Kidney (tissue), 14 donors: ENCODE results near the gene SPPL2A. TPM values are rescaled to one million over a fixed set of nuclear protein-coding genes. Genes with fewer than 3 reads are reported as not detected.

Experiments
- DNase-seq, 5 donors: peaks; one replicate each; pipeline ENCODE4 v3.0.0-alpha.2; 2013 to 2020
- FAIRE-seq: peaks from 2 replicates; lab custom pipeline; 2012; peaks lifted over from hg19 to GRCh38; lab: Jason Lieb, UNC
- H3K27ac ChIP-seq, 2 donors: one replicate each; pipeline ENCODE4 v1.7.0; 2013; ENCODE audit warnings: low read depth in 2 of 2, low read length in 2 of 2, inconsistent platforms in 1 of 2
- H3K27me3 ChIP-seq: one replicate; pipeline ENCODE4 v1.7.1; 2013; ENCODE audit warnings: low read length, inconsistent platforms; ENCODE audit not compliant: control insufficient read depth, insufficient read depth
- H3K36me3 ChIP-seq, 3 donors: one replicate each; pipeline versions ENCODE4 v1.7.0 to v1.7.1; 2013; ENCODE audit warnings: low read length in 3 of 3, control low read depth in 1 of 3, inconsistent platforms in 1 of 3; ENCODE audit not compliant: insufficient read depth in 3 of 3, control insufficient read depth in 2 of 3
- H3K4me1 ChIP-seq, 3 donors: one replicate each; pipeline versions ENCODE4 v1.7.0 to v1.7.1; 2013; ENCODE audit warnings: low read length in 3 of 3, inconsistent platforms in 1 of 3, low read depth in 1 of 3; ENCODE audit not compliant: control insufficient read depth in 2 of 3, insufficient read depth in 2 of 3
- H3K4me3 ChIP-seq, 3 donors: one replicate each; pipeline versions ENCODE4 v1.7.0 to v1.8.1; 2013; ENCODE audit warnings: low read length in 3 of 3, control low read depth in 1 of 3, inconsistent platforms in 1 of 3
- H3K9ac ChIP-seq, 3 donors: one replicate each; pipeline versions ENCODE4 v1.7.0 to v1.7.1; 2013; ENCODE audit warnings: low read length in 3 of 3, control low read depth in 1 of 3, inconsistent platforms in 1 of 3
- H3K9me3 ChIP-seq, 3 donors: one replicate each; pipeline versions ENCODE4 v1.7.0 to v1.7.1; 2013; ENCODE audit warnings: low read length in 3 of 3, control low read depth in 1 of 3, inconsistent platforms in 1 of 3; ENCODE audit not compliant: control insufficient read depth in 2 of 3, insufficient read depth in 1 of 3
- intact Hi-C: fragments of 100-400 bp; cut with DNase I; formaldehyde crosslinking; loops from one replicate; pipeline ENCODE4 v1.11.1; 2022
- polyA plus RNA-seq: library from polyadenylated mRNA; stranded (reverse); fragments of 350-450 nt; fragmentation: Illumina TruSeq; extraction: RNeasy Lipid Tissue Mini Kit (QIAGEN cat#74804); gene quantifications from one replicate; pipeline ENCODE4 v1.2.3, GENCODE V29; 2014; ENCODE audit warnings: low read depth, low replicate concordance; ENCODE audit not compliant: insufficient read depth
- total RNA-seq: library from RNA; stranded (reverse); fragmentation: NEBNext Ultra II Directional; extraction: Animal tissue kit (Norgen Biotek cat#: 25700); gene quantifications from one replicate; pipeline ENCODE4 v1.2.1, GENCODE V29; 2021
- TF ChIP-seq, protein P1 (sequence below): IDR thresholded peaks from 3 replicates; pipeline ENCODE4 v1.5.1; 2012; ENCODE audit warnings: mild to moderate bottlenecking, moderate library complexity, borderline replicate concordance; ENCODE audit not compliant: insufficient read depth; ENCODE audit errors: extremely low read depth
- donor health status: control.
- donor health status: control.
- donor health status: control.
- donor health status: control.
- donor health status: control.
- donor health status: DM: yes; HTN: yes; CAD: no.
- donor health status: Normal renal cell carcinoma (clear cell type).

The SPPL2A gene
- total and polyA plus RNA-seq, 2 donors from 2014 or later, result 53.3 to 134 TPM

DNA sequence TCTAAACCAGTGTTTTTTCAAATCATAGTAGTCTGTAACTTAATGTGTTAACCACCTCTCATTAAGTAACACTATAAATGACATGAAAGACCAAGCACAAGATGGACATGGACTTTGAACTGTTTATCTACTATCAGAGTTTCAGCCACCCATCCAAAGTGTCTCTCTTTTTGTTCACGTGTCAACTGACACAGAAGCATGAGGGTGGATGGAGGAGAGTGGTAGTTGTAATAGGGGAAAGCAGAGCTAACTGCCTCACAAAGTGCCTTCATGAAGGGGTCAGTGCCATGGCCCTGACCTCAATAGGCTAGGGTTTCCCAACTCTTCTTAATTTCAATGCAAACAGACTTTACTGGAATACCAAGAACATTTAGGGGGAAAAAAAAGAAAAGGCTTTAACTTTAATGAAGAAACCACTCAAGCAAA, 46.8 kb downstream of the SPPL2A start:
- no peaks in the 10 kb centered on the region for H3K27me3 ChIP-seq
- DNase-seq, result peak in 1 of 5 donors; percentile 5
- H3K4me1 ChIP-seq, result no peaks in the 10 kb centered on the region
- H3K9ac ChIP-seq, result no peak overlapping the region
- TF ChIP-seq, protein P1, sequence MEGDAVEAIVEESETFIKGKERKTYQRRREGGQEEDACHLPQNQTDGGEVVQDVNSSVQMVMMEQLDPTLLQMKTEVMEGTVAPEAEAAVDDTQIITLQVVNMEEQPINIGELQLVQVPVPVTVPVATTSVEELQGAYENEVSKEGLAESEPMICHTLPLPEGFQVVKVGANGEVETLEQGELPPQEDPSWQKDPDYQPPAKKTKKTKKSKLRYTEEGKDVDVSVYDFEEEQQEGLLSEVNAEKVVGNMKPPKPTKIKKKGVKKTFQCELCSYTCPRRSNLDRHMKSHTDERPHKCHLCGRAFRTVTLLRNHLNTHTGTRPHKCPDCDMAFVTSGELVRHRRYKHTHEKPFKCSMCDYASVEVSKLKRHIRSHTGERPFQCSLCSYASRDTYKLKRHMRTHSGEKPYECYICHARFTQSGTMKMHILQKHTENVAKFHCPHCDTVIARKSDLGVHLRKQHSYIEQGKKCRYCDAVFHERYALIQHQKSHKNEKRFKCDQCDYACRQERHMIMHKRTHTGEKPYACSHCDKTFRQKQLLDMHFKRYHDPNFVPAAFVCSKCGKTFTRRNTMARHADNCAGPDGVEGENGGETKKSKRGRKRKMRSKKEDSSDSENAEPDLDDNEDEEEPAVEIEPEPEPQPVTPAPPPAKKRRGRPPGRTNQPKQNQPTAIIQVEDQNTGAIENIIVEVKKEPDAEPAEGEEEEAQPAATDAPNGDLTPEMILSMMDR, result no peak
- H3K27ac ChIP-seq, result no peak overlapping the region
- H3K9me3 ChIP-seq, result no peaks in the 10 kb centered on the region
- H3K36me3 ChIP-seq, result peaks cover 2 to 20% (median 4%) of the 10 kb centered on the region in 3 donors
- FAIRE-seq, result no peak
- no peak overlapping the region for H3K4me3 ChIP-seq
- intact Hi-C loops, result no loop called here

DNA sequence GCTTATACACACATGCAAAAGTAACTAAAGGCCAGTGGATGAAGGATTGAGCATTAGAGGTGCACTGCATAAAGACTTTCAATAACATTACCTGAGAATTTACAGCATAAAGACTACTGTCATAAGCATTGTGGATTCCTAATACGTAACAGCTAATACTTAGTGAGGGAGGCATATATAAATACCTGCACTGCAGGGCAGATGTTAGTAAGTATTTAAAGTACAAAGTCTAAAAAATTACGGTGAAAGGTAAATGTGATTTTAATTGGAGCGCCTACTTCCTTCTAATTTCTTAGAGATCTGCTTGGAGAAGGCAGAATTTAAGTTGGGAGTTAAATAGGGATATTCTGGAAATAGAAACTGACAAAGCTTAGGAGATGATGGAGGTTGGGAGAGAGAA, 53.5 kb downstream of the SPPL2A start:
- no peak for FAIRE-seq
- H3K27ac ChIP-seq, result no peak overlapping the region

DNA sequence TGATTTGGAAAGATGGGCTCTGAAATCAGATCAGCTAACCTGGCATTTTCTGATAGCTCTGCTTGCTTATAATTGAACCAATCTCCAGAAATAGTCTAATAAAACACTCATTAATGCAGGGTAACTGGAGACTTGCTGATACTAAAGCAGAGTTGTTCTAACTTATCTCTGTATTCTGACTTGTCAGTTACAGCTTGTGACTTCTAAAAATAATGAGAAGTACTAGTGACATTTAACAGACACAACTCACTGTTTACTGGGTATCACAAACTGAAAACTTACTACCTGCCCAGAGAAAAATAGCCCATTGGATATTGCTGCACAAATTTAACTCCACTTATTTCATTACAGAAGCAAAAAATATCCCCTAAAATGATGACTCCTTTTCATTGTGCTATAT, 54.9 kb downstream of the SPPL2A start:
- no peak for DNase-seq
- Histone ChIP-seq H3K4me1 (no peaks in the 10 kb centered on the region), H3K9me3 (no peaks in the 10 kb centered on the region), H3K4me3 (no peak overlapping the region), H3K36me3 (no peaks in the 10 kb centered on the region), H3K27me3 (no peaks in the 10 kb centered on the region), H3K27ac (no peak overlapping the region), H3K9ac (no peak overlapping the region)
- no peak for FAIRE-seq
- TF ChIP-seq, protein P1, result no peak
- intact Hi-C loops, result no loop called here

More for the DNA sequence above, 53.5 kb downstream of the SPPL2A start:
- DNase-seq, result no peak
- no peak overlapping the region for H3K9ac ChIP-seq
- H3K27me3 ChIP-seq, result no peaks in the 10 kb centered on the region
- no peaks in the 10 kb centered on the region for H3K4me1 ChIP-seq
- intact Hi-C loops, result no loop called here
- H3K36me3 ChIP-seq, result no peaks in the 10 kb centered on the region
- no peaks in the 10 kb centered on the region for H3K9me3 ChIP-seq
- H3K4me3 ChIP-seq, result no peak overlapping the region
- TF ChIP-seq, protein P1, result no peak

DNA sequence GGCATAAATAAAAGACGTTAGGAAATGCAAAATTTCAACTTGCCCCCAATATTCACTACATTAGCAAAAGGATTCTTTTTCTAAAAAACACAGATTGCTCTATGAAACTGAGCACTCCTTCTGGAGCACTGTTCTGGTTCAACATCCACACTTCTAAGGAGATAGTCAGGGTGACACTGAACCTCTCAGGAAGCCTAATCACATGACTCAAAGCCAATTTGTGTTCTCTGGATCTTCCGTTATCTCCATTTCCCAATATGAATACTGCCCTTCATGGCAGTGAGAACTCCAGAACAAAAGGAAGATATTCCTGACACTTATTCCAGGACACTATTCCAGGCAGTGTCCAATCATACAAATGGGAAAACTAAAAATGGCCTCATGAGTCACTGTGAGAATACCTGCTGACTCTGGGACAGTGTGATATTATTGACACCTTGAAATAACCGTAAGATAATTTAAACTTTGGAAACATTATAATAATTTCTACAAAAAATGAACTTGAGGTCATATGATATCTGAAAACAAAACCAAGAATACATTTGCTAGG, 57.6 kb downstream of the SPPL2A start:
- Histone ChIP-seq H3K36me3 (no peaks in the 10 kb centered on the region), H3K9me3 (no peaks in the 10 kb centered on the region), H3K27ac (no peak overlapping the region), H3K27me3 (no peaks in the 10 kb centered on the region), H3K4me1 (no peaks in the 10 kb centered on the region), H3K4me3 (no peak overlapping the region), H3K9ac (no peak overlapping the region)
- intact Hi-C loops, result no loop called here
- DNase-seq (no peak), FAIRE-seq (no peak)
- TF ChIP-seq, protein P1, result no peak
